Measurements from ENCODE around the gene L2HGDH. TPM values are rescaled to one million over a fixed set of nuclear protein-coding genes. Genes with fewer than 3 reads are reported as not detected.

Gene L2HGDH
- total RNA-seq, 1 donor from 2014 or later, result 7.6 TPM

DNA sequence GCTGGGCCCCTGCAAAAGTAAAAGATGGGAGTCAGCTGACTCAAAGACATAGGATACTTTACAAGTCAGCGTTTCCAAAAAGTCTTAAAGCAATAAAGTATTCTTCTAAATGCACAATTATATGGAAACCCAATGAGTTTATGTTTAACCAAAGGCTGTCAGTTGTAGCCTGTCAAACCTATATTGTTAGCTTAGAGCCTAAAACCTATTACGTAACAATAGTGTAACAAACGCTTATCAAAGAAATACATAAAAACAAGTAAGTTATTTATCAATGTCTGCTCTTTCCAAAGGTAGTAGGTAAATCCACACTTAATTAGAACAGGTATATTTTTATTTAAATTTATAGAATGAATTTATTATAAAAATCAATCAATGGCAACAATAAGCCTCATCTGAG, 64.8 kb downstream of the L2HGDH start:
- Mint-ChIP-seq H3K4me3 (ENCODE audit: unreplicated experiment) (no peak overlapping the region), H3K9me3 (ENCODE audit: unreplicated experiment) (no peaks in the 10 kb centered on the region), H3K4me1 (ENCODE audit: unreplicated experiment) (peaks cover 3% of the 10 kb centered on the region), H3K27me3 (ENCODE audit: unreplicated experiment) (no peaks in the 10 kb centered on the region), H3K27ac (ENCODE audit: unreplicated experiment) (no peak overlapping the region), H3K36me3 (ENCODE audit: low read depth, unreplicated experiment) (peaks cover 7% of the 10 kb centered on the region)
- no peak for DNase-seq (ENCODE audit: low spot score)
- TF ChIP-seq, protein P1, sequence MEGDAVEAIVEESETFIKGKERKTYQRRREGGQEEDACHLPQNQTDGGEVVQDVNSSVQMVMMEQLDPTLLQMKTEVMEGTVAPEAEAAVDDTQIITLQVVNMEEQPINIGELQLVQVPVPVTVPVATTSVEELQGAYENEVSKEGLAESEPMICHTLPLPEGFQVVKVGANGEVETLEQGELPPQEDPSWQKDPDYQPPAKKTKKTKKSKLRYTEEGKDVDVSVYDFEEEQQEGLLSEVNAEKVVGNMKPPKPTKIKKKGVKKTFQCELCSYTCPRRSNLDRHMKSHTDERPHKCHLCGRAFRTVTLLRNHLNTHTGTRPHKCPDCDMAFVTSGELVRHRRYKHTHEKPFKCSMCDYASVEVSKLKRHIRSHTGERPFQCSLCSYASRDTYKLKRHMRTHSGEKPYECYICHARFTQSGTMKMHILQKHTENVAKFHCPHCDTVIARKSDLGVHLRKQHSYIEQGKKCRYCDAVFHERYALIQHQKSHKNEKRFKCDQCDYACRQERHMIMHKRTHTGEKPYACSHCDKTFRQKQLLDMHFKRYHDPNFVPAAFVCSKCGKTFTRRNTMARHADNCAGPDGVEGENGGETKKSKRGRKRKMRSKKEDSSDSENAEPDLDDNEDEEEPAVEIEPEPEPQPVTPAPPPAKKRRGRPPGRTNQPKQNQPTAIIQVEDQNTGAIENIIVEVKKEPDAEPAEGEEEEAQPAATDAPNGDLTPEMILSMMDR (IDR thresholded peaks at IDR 0.05; ENCODE audit: unreplicated experiment), result no peak

DNA sequence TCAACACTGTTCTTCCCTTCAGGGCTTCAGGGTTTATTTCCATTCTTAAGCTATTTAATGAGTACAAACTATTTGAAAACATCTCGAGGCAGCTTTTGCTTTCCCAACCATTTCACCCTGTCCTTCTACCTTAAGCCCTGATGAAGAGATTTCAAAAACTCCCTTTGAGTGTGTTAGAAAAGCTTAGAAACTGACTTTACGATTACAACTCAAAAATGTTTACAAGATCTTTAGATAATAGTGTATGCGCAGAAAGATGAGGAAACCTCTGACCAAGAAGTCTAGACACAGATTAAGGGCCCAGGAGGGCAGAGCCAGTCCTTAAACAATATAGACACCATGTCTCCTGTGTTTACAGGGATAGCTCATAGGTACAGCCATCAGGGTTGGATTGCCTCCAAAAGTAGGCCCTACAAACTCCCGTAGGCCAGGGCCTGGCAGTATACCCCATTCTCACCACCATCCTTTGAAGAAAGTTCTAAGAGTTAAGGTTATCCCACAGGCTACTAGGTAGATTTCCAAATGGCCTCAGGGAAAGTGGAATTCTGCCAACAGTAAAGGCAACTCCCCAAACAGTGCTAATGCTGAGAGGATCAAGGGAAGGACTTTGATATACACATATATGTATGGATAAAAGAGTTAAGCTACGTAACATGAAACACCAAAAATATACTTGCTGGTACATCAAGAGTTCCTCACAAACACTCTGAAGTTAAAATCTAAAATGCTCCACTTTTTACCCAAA, 69.3 kb downstream of the L2HGDH start:
- Mint-ChIP-seq H3K4me1 (ENCODE audit: unreplicated experiment) (peaks cover 4% of the 10 kb centered on the region), H3K9me3 (ENCODE audit: unreplicated experiment) (no peaks in the 10 kb centered on the region), H3K27me3 (ENCODE audit: unreplicated experiment) (no peaks in the 10 kb centered on the region), H3K4me3 (ENCODE audit: unreplicated experiment) (no peak overlapping the region), H3K27ac (ENCODE audit: unreplicated experiment) (no peak overlapping the region), H3K36me3 (ENCODE audit: low read depth, unreplicated experiment) (no peaks in the 10 kb centered on the region)
- TF ChIP-seq, protein P1 (IDR thresholded peaks at IDR 0.05; ENCODE audit: unreplicated experiment), result no peak
- no peak for DNase-seq (ENCODE audit: low spot score)

DNA sequence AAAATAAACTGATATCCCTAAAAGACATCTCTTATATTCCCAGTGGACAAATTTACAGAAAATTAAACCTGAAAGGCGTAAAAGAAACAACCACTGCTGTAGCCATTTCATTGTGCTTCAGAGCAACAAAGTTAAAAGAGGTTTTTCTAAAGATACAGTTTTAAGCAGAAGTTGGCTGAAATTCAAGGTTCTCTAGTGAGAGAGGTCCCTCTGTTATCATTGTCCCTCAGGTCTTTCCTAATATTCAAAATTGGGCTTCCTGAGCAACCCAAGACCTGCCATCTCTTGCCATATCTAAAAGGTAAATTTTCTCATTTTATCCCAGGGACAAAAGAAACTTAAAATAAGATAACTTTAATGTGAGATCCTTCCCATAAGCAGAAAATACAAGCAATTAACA, 69.9 kb downstream of the L2HGDH start:
- Mint-ChIP-seq H3K27me3 (ENCODE audit: unreplicated experiment) (no peaks in the 10 kb centered on the region), H3K9me3 (ENCODE audit: unreplicated experiment) (no peaks in the 10 kb centered on the region), H3K4me3 (ENCODE audit: unreplicated experiment) (no peak overlapping the region), H3K4me1 (ENCODE audit: unreplicated experiment) (peaks cover 4% of the 10 kb centered on the region), H3K36me3 (ENCODE audit: low read depth, unreplicated experiment) (no peaks in the 10 kb centered on the region), H3K27ac (ENCODE audit: unreplicated experiment) (no peak overlapping the region)
- DNase-seq (ENCODE audit: low spot score), result no peak
- TF ChIP-seq, protein P1 (IDR thresholded peaks at IDR 0.05; ENCODE audit: unreplicated experiment), result no peak

DNA sequence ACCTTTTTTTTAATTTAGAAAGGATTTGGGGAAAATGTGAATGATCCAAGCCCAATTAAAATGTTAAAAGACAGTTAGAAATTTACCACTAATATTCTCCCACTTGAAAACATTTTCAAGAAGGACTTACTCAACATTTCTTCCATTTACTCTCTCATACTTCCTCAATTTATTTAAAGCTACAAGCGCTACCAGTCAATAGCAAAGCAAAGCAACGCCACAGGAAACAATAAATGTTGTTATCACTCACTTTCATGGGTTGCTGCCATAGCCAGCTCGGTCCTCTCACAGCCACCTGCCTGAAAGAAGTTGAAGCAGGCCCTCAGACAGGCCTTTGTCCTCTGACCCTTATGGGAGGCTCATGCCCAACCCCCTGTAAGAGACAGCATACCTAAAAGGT, 74.6 kb downstream of the L2HGDH start:
- no peak for DNase-seq (ENCODE audit: low spot score)
- Mint-ChIP-seq H3K27me3 (ENCODE audit: unreplicated experiment) (peaks cover under 1% of the 10 kb centered on the region), H3K4me1 (ENCODE audit: unreplicated experiment) (peaks cover 2% of the 10 kb centered on the region), H3K4me3 (ENCODE audit: unreplicated experiment) (no peak overlapping the region), H3K9me3 (ENCODE audit: unreplicated experiment) (no peaks in the 10 kb centered on the region), H3K36me3 (ENCODE audit: low read depth, unreplicated experiment) (no peaks in the 10 kb centered on the region), H3K27ac (ENCODE audit: unreplicated experiment) (no peak overlapping the region)
- TF ChIP-seq, protein P1 (IDR thresholded peaks at IDR 0.05; ENCODE audit: unreplicated experiment), result no peak

DNA sequence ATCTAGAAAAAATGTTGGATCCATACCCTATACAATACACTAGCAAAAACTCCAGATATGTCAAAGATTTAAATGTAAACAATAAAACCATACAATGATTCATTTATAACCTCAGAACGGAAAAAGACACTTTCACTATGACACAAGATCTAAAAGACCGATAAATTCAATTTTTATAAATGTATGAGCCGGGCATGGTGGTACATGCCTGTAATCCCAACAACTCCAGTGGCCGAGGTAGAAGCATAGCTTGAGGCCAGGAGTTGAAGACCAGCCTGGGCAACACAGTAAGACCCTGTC, 78.1 kb downstream of the L2HGDH start:
- DNase-seq (ENCODE audit: low spot score), result no peak
- TF ChIP-seq, protein P1 (IDR thresholded peaks at IDR 0.05; ENCODE audit: unreplicated experiment), result no peak
- Mint-ChIP-seq H3K27ac (ENCODE audit: unreplicated experiment) (no peak overlapping the region), H3K4me3 (ENCODE audit: unreplicated experiment) (no peak overlapping the region), H3K4me1 (ENCODE audit: unreplicated experiment) (peaks cover 19% of the 10 kb centered on the region), H3K9me3 (ENCODE audit: unreplicated experiment) (no peaks in the 10 kb centered on the region), H3K36me3 (ENCODE audit: low read depth, unreplicated experiment) (peaks cover 6% of the 10 kb centered on the region), H3K27me3 (ENCODE audit: unreplicated experiment) (peaks cover 4% of the 10 kb centered on the region)

Data from endothelial cell (in vitro differentiated cells).